HG03139 (cell line): ENCODE measurements around the gene PQBP1.
A peak's percentile ranks its signal among the peaks of the same experiment; 100 is the strongest.

ENCODE experiments used
- ATAC-seq: cut with Tn5 transposase; IDR thresholded peaks from one replicate; pipeline ENCODE4 v1.9.1; 2021; ENCODE audit not compliant: unreplicated experiment

Gene PQBP1

DNA sequence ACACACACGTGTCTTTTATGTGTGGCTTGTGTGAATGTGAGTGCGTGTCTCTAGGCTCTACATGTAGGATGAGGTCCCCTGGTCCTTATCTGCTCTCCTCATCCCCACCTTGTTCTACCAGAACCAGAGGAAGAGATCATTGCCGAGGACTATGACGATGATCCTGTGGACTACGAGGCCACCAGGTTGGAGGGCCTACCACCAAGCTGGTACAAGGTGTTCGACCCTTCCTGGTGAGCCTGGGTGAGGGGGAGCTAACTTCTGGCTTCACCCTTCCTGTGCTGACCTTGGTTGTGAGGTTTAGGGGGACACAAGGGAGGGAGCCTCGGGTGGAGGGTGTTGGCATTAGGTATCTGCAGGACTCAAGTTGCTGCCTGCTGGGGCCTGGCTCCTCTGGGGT is 3.3 kb downstream of the PQBP1 start:
- ATAC-seq: no peak

DNA sequence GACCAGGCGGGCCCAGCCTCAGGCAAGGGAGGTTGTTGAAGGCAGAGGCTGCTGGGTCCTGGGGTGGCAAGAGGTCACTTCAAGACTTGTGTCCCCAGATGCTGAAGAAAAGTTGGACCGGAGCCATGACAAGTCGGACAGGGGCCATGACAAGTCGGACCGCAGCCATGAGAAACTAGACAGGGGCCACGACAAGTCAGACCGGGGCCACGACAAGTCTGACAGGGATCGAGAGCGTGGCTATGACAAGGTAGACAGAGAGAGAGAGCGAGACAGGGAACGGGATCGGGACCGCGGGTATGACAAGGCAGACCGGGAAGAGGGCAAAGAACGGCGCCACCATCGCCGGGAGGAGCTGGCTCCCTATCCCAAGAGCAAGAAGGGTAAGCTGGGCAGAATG is 4.4 kb downstream of the PQBP1 start:
- no peak for ATAC-seq

DNA sequence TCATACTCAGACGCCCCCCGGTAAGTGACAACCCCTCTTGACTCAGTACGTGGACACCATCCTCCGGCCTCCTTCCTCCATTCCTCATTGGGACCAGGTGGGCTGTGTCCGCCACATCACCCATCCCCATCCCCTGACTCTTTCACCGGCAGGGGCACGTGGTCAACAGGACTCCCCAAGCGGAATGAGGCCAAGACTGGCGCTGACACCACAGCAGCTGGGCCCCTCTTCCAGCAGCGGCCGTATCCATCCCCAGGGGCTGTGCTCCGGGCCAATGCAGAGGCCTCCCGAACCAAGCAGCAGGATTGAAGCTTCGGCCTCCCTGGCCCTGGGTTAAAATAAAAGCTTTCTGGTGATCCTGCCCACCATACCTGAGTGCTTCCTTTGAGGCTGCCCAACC is 5.0 kb downstream of the PQBP1 start:
- no peak for ATAC-seq

DNA sequence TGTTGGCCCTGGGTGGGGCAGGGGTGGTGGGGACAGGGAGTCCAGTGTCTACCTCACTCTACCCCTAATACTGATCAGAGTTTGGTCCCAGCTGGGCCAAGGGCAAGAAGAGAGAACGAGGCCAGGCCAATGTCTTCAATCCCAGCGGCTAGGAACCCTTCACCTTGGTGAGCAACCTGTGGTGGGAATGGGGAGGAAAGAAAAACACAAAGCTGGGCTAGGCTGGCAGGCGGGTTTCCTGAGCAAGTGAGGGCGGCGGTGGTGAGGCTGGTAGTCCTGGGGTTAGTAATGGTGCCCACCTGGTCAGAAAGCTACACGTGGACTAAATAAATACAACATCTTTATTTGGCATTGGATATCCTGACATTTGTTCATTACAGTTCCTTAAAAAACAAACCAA is 5.6 kb downstream of the PQBP1 start:
- no peak for ATAC-seq

DNA sequence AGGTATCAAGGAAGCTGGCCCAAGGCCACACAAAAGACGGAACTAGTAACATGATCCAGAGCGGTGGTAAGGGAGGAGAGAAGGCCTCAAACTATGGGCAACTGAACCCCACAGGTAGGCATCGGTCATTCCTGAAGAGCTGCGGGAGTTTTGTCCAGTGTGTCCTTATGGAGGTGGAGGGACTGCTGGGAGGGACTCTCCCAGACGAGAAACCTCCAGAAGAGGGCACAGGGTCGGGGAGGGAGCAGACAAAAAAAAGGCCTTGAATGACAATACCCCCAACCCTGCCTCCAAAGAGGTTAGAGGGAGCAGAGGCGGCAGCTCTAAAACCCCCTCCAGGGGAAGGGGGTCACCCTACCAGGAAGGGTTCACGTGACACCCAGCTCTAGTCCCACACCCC is 6.5 kb downstream of the PQBP1 start:
- no peak for ATAC-seq

DNA sequence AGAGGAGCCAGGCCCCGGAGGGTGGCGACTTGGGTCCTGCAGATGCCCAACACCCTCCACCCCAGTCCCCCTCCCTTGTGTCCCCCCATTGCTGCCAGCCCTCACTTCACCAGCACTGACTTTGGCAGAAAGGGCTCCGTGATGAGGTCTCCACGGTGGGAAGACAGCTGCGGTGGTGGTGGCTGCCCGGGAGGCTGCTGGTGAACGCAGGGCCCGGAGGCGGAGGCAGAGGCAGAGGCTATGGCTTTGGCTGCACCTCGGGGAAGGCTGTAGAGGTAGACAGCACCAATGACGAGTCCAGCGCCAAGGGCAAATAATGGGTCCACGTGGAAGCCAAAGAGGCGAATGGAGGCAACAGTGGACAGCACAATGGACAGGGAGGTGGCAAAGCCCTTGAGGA is 6.9 kb downstream of the PQBP1 start:
- no peak for ATAC-seq

DNA sequence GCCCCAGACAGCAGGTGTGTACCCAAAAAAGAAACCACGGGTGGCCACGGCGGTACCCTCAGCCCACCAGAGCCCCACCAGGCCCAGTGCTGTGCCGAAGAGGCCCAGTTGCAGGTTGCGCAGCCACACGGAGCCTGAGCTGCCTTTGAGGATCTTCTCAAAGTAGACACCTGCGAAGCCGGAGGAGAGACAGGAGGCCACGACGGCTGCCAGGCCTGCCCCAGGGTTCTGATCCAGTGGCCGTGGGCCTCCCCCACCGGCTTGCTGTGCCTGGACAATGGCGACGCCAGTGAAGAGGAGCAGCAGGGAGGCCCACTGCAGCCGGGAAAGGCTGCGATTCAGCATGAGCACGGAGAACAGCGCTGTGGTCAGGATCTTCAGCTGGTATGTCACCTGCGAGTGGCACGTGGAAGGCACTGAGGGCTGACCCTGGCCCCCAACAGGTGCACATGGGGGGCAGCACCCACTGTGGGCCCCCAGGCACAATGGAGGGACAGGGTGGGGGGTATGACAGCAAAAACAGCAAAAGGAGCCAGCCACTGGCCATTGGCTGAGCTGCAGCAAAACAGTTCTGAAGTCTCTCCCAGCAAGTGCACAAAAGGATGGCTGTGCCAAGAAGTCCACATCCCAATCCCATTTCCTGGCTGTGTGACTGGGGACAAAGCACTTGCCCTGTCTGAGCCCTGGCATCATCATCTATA is 7.5 kb downstream of the PQBP1 start:
- ATAC-seq: no peak

DNA sequence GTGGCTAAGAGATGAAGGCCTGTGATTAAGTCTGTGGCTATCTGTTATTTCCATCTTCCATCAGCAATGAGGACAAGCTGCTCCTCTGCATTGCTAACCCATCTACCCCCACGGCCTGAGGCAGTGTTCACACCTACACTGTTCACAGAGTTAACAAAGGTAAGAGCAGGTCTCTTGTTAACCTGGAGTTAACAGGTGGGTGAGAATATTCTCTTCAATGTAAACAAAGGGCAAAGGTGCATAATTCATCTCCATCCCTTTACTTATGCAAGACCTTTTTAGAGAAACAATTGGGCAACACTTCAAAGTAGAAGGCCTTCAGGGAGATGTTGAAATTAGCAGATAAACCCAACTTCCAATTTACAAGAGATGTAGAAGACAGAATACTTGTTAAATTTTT is 10.9 kb downstream of the PQBP1 start:
- no peak for ATAC-seq

DNA sequence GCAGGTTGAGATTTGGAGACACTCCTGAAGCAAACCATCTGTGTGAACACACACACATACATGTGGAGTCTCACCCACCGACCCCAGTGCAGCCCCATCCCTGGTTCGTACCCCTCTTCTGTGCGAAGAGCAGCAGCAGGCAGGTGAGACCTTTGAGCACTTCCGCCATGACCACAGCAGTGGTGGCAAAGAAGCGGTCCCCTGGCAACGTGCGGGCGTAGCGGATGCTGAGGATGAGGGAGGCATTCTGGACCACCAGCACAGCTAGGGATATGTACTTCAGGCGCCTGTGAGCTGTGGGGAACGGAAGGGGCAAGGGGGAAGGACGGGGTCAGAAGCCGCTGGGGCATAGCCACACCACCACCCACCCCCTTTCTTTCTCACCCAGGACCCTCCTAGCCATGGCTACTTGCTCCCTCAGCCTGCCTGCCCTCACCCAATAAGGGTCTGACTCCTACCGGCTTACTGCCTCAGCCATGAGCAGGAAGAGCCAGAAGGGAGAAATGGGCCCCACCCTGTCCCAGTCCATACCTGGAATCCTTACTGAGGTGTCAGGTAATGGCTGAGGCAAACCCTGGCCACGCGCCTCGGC is 12.1 kb downstream of the PQBP1 start:
- no peak for ATAC-seq

DNA sequence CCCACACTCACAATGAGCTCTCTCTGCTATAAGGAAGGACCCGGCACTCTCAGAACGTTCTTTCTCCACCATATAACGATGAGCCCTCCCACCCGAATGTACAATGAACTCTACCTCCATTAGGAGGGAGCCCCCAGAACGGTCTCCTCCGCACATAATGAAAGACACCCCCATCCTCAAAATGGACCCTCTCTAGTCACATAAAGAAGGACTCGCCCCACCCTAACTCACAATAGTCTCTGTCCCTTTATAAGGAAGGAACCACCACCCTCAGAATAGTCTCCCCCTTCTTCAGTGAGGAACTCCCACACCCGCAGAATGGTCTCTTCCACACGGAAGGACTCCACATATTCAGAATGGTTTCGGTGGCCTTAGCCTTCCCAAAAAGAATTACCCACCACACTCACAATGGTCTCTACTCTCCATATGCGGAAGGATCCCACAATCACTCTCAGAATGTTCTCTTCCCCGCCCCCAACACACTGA is 13.2 kb downstream of the PQBP1 start:
- ATAC-seq: no peak

DNA sequence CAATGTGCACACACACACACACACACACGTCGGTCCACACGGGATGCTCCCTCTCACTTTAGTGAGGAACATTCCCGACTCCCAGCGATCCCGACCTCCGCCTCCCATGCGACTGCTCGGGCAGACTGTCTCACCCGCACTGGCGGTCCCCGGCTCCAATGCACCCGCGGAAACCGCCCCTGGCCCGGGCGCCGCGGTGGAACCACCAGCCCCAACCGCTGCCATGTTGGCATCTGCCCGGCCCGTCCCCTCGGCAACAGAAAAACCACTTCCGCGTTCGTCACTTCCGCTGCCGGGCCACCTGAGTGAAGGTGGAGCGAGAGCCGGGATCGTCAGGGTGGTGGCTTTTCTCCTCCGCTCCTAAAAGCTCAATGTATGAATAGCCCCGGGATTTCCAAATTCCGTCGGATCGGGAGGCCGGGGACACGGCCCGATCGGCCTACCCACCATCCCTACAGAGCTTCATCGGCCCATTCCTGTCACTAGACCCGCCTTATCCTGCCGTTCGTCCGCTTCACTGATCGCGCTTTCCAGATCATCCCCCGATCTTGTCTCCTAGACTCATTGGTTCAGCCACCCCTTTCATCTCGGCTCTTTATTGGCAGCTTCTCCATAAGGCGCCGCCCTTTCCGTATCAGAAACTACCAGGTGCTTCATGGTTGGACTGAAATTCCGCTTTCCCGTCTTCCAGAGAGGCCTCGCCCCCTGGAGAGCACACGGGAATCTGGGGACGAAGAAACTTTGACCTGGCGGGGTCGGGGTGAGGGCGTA is 13.9 kb downstream of the PQBP1 start, which contains the start of gene SLC35A2:
Gene SLC35A2 (minus strand): TSS at position 235 of the 771 bp plus-strand sequence. CDS start 10 bp downstream, at position 225.
- peak; percentile 66 for ATAC-seq

DNA sequence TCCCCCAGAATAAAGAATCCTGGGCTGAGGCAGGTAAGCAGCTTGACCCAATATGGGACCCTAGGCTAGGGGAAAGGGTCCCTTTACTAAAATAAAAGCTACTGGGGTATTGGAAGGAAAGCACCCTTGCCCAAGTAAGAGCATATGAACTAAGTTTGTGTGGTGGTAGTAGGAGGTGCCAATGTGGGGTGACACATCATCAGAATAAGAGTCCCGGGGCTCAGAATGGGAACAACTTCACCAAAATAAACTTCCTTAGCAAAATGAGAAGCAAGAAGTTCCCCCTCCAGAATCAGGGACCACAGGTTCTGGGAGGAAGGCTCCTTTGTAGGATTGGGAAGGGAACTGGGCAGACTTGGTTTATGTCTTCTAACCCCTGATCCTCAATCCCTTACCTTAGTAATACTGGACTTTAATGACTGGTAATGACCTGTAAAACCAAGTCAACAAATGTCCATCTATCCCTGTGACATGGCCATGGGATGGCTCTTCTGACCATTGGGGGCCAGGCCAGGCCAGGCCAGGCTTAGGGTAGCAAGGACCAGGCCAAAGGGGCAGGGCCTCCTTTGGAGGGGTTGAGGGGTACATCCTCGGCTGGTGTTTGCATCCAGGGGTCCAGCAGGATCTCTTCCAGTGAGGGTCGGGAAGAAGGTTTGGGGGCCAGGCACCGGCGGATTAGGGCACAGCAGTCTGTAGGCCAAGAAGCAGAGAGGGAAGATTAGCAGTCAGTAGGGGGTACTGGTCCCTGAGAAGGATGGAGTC is 16.1 kb downstream of the PQBP1 start:
- ATAC-seq: no peak

DNA sequence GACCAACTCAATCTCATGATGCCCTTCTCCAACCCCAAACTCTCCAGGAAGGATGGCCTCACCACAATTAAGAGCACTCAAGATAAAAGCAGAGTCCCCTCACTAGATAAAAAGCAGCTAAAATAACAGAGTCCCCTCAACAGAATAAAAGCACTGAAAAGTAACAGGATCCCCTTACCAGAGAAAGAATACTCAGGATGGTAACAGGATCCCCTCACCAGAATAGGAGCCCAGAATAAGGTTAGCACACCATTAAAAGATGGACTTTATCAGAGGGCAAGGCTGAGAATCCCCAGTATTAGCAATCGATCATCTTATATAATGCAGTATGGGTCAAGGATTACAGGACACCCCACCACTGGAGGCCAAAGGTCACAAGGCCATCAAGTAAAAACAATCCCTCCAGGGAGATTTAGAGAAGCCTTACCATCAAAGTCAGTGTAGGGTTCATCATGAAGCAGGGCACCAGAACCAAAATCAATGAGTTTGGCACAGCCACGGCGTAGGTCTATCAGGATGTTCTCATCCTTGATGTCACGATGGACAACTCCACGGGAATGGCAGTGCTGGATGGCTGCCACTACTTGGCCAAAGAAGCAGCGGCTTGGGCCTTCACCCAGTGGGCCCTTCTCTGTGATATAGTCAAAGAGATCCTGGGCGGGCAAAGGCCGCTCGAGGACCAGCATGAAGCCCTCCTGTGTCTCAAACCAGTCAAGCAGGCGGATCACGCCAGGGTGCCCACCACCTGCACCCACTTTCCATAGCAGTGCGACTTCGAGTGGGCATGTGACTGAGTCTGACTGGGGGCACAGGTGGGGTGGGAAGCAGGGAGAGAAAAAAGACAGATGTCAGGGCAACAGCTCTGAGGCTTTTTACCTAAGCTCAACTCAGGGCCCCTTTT is 17.1 kb downstream of the PQBP1 start:
- ATAC-seq: no peak

DNA sequence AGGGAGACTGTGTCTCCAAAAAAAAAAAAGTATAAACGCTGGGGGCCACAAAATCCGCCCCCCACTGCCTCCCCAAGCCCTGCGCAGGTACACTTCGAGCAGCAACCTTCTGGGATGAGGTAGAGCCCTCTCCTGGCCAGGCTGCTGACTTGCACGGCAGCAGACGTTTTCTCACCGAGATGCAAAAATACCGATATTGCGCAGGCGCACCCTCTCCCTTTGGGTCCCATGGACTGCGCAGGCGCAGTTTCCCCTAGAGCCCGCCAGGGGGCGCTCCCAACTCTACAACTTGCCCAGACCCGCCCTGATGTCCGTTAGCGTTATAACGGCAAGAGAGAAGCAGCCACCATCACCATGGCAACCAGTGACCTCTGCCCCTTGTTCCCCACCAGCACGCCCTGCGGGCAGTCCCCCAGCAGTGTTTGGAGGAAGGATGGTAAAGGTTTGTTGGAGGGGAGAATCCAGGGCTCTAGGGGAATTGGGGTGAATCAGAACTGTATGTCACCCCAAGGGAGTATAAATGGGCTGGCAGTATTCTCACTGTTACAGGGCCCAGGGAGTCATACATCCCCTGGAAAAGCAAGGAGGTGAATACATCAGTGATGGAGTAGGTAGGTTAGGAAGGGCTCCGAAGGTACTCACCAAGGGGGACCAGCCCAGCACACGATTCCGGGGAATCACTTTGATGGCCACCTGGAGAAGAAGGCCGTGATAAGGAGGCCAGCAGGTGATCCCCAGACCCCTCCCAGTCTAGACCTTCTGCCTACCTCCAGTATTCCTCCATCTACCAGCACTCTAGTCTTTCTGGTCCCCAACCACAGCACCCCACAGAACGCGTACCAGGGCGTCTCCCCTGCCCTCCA is 19.6 kb downstream of the PQBP1 start:
- peak; percentile 42 for ATAC-seq

DNA sequence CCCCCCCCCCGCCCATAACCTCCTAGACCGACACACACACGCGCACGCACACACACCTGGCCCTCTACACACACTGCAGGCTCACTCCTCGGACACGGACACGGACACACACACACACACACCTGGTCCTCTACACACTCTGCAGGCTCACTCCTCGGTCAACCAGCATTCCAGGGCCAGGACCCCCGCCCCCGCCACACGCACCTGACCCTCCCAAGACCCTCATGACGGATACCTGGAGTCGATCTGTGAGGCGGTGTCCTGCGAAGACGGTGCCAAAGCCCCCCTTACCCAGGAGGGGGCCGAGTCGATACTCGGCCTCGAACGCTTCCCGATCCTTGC is 20.5 kb downstream of the PQBP1 start:
- ATAC-seq: no peak

DNA sequence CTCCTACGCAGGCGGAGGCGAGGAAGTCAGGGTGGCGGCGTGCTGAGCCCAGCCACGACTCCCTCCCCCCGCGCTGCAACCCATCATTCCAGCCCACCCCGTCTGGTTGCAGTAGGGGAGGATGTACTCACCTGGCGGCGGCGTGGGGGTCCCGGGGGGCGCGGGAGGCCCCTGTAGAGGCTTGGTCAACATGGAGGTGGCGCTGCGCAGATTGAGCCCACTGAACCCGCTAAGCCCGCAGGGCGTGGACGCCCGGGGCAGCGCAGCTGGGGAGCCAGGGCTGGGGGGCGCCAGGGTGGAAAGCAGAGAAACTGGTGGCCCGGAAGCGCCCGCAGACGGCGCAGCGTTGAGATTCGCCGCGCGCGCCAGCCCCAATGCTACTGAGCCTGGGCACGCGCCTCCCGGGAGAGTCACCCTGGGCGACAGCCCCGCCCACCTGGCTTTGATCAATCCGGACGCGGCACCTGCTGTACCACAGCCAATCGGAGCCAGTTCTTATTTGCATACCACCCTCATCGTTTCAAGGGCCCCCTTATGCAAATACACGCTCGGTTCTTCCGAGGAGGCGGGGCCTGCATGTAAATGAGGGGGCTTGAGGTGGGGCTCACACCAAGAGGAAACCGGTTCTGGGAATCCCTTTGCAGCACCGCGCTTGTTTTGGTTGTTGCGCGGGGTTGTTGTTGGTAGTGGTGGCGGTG is 21.1 kb downstream of the PQBP1 start, which contains the start of gene PIM2:
Gene PIM2 (minus strand): TSS at position 382 of the 698 bp plus-strand sequence. CDS start 190 bp downstream, at position 192.
- ATAC-seq: peak; percentile 78

DNA sequence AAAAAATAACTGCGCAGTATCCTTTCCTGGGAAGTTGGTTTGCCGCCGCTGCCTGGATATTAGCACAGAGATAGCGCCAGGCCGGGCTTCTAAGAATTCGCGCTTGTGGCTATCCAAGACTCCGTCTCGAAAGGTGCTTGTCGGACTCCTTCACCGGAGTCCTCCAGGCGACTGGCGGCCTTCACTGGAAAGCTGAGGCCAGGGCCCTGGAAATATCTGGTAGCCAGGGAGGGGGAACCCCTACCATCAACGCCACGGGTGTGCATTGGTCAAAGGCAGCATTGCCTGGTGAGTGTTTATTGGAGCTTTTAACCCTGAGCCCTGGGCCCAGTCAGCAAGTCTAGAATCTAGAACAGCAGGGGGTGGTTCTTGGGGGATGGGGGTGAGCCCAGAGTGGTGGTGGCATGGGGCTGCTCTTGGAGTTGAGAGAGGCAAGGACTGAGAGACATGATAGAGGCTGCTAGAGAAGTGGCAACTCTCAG is 21.7 kb downstream of the PQBP1 start:
- ATAC-seq: no peak

DNA sequence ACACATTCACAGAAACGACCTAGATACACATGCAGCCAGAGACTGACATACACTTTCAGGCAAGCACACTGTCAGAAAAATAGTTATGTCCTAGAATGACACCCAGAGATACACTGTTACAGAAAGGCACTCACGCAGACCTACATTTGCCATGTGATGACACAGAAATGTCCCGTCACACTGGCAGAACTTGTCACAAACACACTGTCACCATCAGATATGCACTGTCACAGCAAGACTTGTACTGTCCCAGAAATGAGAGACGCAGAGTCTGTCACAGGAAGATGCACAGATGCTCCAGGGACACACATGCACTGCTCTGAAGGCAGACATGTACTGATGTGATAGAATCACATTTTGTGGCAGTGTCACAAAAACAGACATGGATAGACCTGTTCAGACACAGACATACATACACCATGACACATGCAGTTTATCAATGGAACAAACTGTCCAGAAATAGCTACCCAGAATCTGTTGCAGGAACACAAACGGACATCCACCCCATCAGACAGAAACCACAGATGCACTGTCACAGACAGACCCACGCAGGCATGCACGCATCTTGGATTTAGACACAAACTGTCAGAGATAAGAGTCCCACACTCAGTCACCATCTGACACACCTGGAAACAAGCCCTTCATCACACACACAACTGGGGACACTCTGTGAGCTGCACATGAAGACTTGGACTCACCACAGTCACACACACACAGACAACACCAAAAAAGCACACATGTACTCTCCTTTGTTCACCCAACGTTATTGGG is 22.4 kb downstream of the PQBP1 start:
- no peak for ATAC-seq
